ENCODE results near the gene C12orf75.
"Not testable (repeated sequence)": the region's sequence is repeated elsewhere in the genome, so short reads cannot be mapped to it uniquely, and the experiment has no call there.

Gene C12orf75

DNA sequence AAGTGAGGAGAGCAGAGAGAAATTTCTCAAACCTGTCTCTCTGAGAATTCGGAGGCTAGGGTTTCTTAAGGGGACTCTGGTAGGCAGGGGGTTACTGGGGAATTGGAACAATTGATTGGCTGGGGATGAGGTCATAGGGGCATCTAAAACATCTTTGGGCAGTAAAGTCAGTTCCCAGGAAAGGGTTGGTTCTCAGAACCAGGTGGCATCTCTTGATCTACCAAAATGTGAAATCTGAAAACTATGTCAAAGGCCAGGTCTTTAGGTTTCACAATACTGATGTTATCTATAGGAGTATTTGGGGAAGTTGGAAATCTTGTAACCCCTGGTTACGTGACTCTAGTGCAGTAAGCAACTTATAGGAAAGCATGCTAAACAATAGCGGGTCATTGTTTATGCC, 6.9 kb downstream of the C12orf75 start:
- no peak for DNase-seq

DNA sequence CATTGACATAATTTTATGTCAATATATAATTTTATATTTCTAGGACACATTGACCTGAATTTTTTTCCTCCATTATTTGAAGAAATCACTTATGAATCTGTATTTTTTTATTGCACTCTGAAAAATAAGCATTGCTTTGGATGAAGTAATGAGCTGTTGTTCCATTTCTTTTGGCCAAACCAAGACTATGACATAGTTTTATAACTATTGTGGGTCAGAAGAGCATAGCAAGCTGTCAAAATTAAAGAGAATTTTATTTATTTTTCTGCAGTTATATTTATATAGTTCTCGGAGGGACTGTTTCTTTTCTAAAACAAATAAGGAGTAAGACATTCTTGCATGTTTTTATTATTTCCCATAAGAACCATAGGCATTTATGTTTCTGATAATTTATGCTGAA, 8.5 kb downstream of the C12orf75 start:
- no peak for DNase-seq

DNA sequence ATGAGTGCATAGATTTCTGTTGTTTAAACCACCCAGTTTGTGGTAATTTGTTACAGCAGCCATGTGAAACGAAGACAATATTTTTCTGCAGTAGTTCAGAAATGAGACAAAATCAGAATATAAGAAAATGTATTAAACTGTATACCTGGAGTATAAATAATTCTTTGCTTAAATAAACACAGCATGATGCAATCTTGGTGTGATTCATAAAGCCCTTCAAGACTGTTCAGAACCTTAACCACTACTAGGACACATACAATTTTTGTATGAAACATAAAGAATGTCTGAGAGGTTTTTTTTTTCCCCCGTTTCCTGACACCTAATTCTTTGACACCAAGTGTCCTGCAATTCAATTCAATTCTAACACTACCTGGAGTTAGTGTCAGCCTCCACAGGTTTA, 10.5 kb downstream of the C12orf75 start:
- no peak for DNase-seq

DNA sequence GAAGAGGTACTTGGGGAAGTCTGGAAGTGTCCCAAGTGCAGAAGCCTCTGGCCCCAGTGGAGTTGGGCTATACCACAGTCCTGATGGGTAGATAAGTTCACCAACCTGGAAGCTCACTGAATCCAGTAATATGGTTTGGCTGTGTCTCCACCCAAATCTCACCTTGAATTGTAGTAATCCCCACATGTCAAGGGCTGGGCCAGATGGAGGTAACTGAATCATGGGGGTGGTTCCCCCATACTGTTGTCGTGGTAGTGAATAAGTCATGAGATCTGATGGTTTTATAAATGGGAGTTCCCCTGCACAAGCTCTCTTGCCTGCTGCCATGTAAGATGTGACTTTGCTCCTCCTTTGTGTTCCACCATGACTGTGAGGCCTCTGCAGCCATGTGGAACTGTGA, 11.1 kb downstream of the C12orf75 start:
- not testable (repeated sequence) for DNase-seq

- no peak for DNase-seq
Measured at GRCh38 chr12:105342464-105342863, 12.0 kb downstream of the C12orf75 start.

- no peak for DNase-seq
Measured at GRCh38 chr12:105343836-105344235, 13.3 kb downstream of the C12orf75 start.

DNA sequence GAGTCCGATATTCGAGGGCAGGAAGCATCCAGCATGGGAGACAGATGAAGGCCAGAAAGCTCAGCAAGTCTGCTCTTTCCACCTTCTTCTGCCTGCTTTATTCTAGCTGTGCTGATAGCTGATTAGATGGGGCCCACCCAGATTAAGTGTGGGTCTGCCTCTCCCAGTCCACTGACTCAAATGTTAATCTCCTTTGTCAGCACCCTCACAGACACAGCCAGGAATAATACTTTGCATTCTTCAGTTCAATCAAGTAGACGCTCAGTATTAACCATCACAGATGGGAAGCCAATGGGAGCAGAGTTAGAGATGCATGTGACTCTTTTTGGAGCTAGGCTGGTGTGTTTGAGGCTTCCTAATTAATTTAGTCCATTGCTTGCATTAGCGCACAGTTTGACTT, 17.0 kb downstream of the C12orf75 start:
- no peak for DNase-seq

- DNase-seq: no peak
Measured at GRCh38 chr12:105348142-105348541, 17.7 kb downstream of the C12orf75 start.

GRCh38 chr12:105348561-105348960, 18.1 kb downstream of the C12orf75 start:
- no peak for DNase-seq

DNA sequence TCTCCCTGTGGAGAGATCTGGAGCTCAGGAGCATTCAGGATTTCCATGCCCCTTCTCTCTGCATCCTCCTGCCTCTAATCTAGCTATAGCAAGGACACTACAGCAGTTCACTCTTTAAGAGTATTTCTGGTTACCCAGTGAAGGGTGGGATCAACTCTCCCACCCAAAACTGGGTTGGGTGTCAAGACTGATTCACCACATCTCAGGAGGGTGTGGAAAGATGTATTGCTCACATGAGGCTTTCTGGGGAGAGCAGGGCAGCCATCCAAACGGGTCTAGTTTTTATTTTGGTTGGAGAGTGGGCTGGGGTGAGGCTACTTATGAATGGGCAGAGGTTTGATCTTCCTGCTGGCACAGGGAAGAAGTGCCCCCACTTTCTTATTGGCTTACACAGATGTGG, 18.6 kb downstream of the C12orf75 start:
- DNase-seq: no peak

GRCh38 chr12:105351523-105351922, 21.0 kb downstream of the C12orf75 start:
- DNase-seq: no peak

DNA sequence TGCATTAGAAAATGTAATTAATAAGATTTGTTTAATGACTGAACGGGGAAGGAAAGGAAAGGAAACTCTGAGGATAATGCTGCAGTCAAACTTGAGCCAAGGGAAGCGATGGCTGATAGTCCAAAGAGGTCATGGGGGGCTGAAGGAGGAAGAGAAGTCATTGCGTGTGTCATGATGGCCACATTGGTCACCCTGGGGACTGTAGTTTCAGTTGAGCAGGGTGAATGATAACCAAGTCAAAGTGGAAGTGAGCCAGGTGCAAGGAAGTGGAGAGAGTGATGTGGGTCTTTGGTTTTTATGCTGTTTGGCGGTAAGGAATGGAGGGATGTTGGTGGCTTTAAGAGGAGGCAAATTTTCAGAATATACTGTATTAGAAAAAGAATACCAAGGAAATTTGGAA, 21.6 kb downstream of the C12orf75 start:
- no peak for DNase-seq

DNA sequence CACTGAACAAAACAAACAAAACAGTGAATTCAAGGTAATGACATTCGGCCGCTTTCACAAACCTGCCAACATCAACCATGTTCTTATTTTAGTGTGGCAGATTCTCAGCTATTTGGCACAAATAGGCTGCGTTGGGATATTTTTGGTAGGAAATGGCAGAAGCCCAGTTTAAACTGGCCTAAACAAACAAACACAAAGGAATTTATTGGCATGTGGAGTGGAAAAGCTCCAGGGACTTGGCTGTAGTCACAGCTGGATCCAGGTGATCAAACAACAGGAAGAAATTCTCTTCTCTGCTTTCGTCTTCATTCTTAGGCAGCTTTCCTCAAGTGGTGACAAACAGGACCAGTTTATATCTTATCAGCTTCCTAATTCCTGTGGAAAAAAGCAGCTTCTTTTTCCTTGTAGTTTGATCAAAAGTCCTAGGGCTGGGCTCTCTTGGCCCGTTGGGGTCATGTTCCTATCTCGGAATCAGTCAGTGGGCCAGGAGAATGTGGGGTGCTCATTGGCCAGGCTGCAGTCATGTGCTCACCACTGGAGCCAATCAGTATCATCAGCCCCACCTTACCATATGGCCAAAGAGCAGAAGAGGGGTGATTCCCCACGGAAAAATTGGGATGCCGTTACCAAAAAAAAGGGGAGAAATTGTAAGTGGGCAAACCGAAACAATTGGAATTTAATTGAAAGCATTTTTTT, 22.6 kb downstream of the C12orf75 start:
- DNase-seq: no peak

- no peak for DNase-seq
Measured at GRCh38 chr12:105355752-105356151, 25.3 kb downstream of the C12orf75 start.

GRCh38 chr12:105357162-105357691, 26.7 kb downstream of the C12orf75 start:
- no peak for DNase-seq

GRCh38 chr12:105358789-105359188, 28.3 kb downstream of the C12orf75 start:
- DNase-seq: no peak

DNA sequence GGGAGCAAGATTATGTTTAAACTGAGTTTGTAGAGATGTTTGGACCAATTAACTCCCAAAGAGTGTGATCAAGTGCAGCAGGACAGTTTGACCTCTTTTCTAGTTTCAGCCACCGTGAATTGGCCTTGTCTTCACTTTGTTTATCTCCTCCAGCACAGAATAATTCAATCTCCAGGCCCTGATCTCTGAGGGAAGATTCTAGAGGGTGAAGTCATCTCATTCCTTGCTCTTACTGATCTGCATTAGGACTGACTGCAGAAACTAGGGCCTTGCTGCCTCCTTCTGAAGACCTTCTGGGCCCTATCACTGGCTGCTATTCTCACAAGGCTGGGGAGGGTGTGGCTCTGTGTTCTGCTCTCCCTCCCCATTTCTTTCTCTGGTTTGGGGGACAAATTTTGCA, 29.4 kb downstream of the C12orf75 start:
- DNase-seq: no peak

DNA sequence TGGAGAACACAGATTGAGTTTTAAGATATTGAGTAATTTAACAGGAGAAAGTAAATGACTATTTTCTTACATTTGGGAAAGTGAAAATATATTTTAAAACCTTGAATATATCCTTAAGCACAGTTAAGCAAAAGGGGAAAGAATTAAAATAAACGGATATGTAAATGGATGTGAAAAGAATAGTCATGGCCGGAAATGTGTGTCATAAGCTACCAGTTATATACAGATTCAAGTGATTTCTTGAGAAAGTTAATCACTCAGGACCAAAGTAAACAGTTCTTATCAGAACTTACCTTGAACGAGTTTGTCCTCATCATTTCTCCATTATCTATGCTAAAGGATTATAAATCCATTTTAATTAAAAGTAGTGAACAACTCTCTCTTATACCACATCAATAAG, 33.4 kb downstream of the C12orf75 start:
- no peak for DNase-seq

GRCh38 chr12:105365231-105365630, 34.7 kb downstream of the C12orf75 start:
- no peak for DNase-seq

DNA sequence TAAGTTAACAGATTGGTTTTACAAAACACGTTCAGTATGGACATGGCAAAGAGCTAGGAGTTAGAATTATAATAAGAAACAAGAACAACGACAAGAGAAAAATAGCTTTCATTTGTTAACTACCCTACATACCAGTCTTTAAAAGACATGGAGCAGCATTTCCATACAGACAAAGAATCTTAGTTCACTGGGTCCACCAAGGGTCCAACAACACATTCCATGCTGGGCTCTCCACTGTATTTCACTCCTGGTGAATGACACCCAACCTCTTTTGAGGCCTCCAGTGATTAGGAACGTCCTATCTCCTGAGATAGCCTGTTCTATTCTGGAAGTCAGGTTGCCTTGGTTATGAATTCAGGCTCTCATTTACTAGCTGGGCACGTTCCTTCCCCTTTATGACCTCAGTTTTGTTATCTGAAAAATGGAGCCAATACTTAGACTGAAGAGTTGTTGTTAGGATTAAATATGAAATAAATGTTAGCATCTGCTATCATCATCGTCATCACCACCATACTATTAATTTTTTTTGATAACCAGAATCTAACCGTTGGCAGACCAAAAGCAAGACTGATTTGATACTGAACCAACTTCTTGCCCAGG, 37.7 kb downstream of the C12orf75 start:
- DNase-seq: no peak

DNA sequence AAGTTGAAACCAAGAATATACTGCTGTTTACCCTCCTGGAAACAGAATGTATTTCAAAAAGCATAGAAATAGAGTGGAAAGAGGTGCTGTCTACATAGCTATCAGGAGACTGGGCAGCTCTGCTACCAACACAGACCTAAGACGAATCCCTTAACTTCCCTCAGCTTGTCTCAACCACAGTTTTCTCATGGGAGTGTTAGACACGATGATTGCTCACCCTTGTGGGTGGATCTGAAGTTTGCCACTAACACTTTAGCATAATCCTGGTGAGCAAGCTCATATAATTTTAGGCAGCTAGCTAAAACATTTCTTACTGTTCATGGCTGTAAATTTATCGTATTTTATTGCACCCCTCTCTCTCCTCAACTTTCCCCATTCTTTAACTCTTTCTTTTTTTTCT, 38.5 kb downstream of the C12orf75 start:
- no peak for DNase-seq

DNA sequence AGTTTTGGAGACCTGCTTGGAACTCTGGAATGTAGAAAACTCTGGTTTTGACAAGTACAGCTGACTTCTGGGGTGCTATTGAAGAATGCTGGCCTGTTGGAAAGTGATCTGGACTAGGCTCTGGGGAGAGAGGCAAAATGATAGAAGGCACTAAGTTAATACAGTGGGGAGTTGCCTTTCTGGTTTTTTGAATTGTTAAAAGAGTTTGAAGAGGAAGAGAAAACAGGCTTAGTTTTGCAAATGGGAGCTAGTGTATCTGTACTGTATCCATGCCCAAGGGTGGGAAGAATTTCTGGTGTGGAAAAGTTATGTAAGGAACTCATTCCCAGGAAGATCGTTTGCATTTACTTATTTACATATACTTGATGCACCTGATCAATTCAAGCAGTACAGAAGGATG, 43.8 kb downstream of the C12orf75 start:
- no peak for DNase-seq

- DNase-seq: no peak
Measured at GRCh38 chr12:105377077-105377476, 46.6 kb downstream of the C12orf75 start.

DNA sequence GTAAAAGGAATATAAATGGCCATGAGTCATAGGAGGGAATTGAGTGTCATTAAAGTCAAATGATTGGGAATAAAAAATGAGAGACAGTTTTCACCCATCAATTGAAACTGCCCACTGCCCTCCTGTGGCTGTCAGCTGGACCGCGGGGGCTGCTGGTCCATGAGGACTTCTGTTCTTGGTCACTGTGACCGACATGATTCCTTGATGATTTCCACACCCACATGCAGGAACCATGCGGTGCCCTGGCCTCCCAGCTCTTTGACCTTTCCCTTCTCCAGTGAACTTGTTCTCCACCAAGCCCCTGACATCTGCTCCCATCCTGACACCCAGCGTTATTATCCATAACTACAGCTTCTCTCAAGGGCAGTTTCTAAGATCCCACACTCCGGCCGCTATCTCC, 48.4 kb downstream of the C12orf75 start:
- DNase-seq: no peak

All from activated CD8-positive, alpha-beta memory T cell treated with anti-CD3 and anti-CD28 coated beads for 24 hours (primary cell).